ENCODE data around the gene PLOD3. TPM values are rescaled to one million over a fixed set of nuclear protein-coding genes. Genes with fewer than 3 reads are reported as not detected.
"Not testable (repeated sequence)": the region's sequence is repeated elsewhere in the genome, so short reads cannot be mapped to it uniquely, and the experiment has no call there.

The PLOD3 gene
- total RNA-seq, 1 donor from 2014 or later = 43.0 TPM

- ATAC-seq (peak; percentile 2), DNase-seq (peak; percentile 47)
- intact Hi-C loops (cut with micrococcal nuclease) = no loop called here
Measured at GRCh38 chr7:101216860-101217387, 457 bp downstream of the PLOD3 start.

GRCh38 chr7:101216001-101216859 is 1.2 kb downstream of the PLOD3 start:
- DNase-seq (no peak), ATAC-seq (no peak)
- intact Hi-C loops (cut with micrococcal nuclease) = no loop called here

- no peak for DNase-seq
- no peak for ATAC-seq
- intact Hi-C loops (cut with micrococcal nuclease) = no loop called here
Measured at GRCh38 chr7:101212014-101212413, 5.4 kb downstream of the PLOD3 start.

- DNase-seq (no peak), ATAC-seq (no peak)
- intact Hi-C loops (cut with micrococcal nuclease) = no loop called here
Measured at GRCh38 chr7:101211501-101211900, 5.9 kb downstream of the PLOD3 start.

- ATAC-seq (no peak), DNase-seq (no peak)
- intact Hi-C loops (cut with micrococcal nuclease) = no loop called here
Measured at GRCh38 chr7:101210143-101210542, 7.2 kb downstream of the PLOD3 start.

GRCh38 chr7:101208794-101209193 is 8.6 kb downstream of the PLOD3 start:
- intact Hi-C loops (cut with micrococcal nuclease) = no loop called here
- no peak for DNase-seq
- ATAC-seq = no peak

- ATAC-seq (no peak), DNase-seq (no peak)
- intact Hi-C loops (cut with micrococcal nuclease) = no loop called here
Measured at GRCh38 chr7:101207459-101207858, 9.9 kb downstream of the PLOD3 start.

- no peak for DNase-seq
- intact Hi-C loops (cut with micrococcal nuclease) = no loop called here
- no peak for ATAC-seq
Measured at GRCh38 chr7:101206665-101207042, 10.7 kb downstream of the PLOD3 start.

GRCh38 chr7:101205901-101206664 is 11.3 kb downstream of the PLOD3 start:
- DNase-seq (no peak), ATAC-seq (no peak)

GRCh38 chr7:101203740-101204738 is 13.3 kb downstream of the PLOD3 start:
- DNase-seq; intact Hi-C loops (cut with micrococcal nuclease); ATAC-seq: not testable (repeated sequence)

More at GRCh38 chr7:101205901-101206664, 11.3 kb downstream of the PLOD3 start:
- intact Hi-C loops (cut with micrococcal nuclease) = no loop called here

- ATAC-seq (no peak), DNase-seq (no peak)
- intact Hi-C loops (cut with micrococcal nuclease) = no loop called here
Measured at GRCh38 chr7:101202603-101202918, 14.8 kb downstream of the PLOD3 start.

GRCh38 chr7:101201695-101202602 is 15.4 kb downstream of the PLOD3 start:
- ATAC-seq (no peak), DNase-seq (no peak)
- intact Hi-C loops (cut with micrococcal nuclease) = no loop called here

- no peak for ATAC-seq
- no peak for DNase-seq
- intact Hi-C loops (cut with micrococcal nuclease) = no loop called here
Measured at GRCh38 chr7:101200862-101201599, 16.4 kb downstream of the PLOD3 start, which contains the start of gene MOGAT3. TSS of gene MOGAT3 (minus strand) at chr7:101201036. CDS start at chr7:101200854, 182 bp downstream.

- intact Hi-C loops (cut with micrococcal nuclease) = no loop called here
- DNase-seq (no peak), ATAC-seq (no peak)
Measured at GRCh38 chr7:101200504-101200861, 16.9 kb downstream of the PLOD3 start.

- DNase-seq; ATAC-seq; intact Hi-C loops (cut with micrococcal nuclease): not testable (repeated sequence)
Measured at GRCh38 chr7:101199522-101199921, 17.9 kb downstream of the PLOD3 start.

- intact Hi-C loops (cut with micrococcal nuclease) = no loop called here
- DNase-seq (no peak), ATAC-seq (no peak)
Measured at GRCh38 chr7:101198476-101198875, 18.9 kb downstream of the PLOD3 start.

GRCh38 chr7:101197991-101198390 is 19.4 kb downstream of the PLOD3 start:
- intact Hi-C loops (cut with micrococcal nuclease) = no loop called here
- DNase-seq = no peak
- no peak for ATAC-seq
